HEK293 (cell line): ENCODE data around the gene DGCR2.

Source experiments
- BCL11B ChIP-seq: fragments of 450-650 bp; formaldehyde crosslinking; IDR thresholded peaks from 2 replicates; pipeline ENCODE4 v1.5.1; 2016; ENCODE audit warnings: low read depth, missing biosample characterization, missing genetic modification characterization
- CTCF ChIP-seq: fragments of 450-650 bp; formaldehyde crosslinking; IDR thresholded peaks from 2 replicates; pipeline ENCODE4 v1.5.1; 2016; ENCODE audit warnings: missing biosample characterization, missing genetic modification characterization
- RBAK ChIP-seq: fragments of 450-650 bp; formaldehyde crosslinking; IDR thresholded peaks from 2 replicates; pipeline ENCODE4 v1.5.1; 2016; ENCODE audit warnings: missing biosample characterization, missing genetic modification characterization
- ZBTB21 ChIP-seq: fragments of 450-650 bp; formaldehyde crosslinking; IDR thresholded peaks from 2 replicates; pipeline ENCODE4 v1.5.1; 2017; ENCODE audit warnings: missing biosample characterization, missing genetic modification characterization
- ZFP3 ChIP-seq: fragments of 450-650 bp; formaldehyde crosslinking; IDR thresholded peaks from 2 replicates; pipeline ENCODE4 v1.5.1; 2016; ENCODE audit warnings: low read depth, missing biosample characterization, missing genetic modification characterization
- ZFP37 ChIP-seq: fragments of 450-650 bp; formaldehyde crosslinking; IDR thresholded peaks from 2 replicates; pipeline ENCODE4 v1.5.1; 2016; ENCODE audit warnings: missing biosample characterization, missing genetic modification characterization
- ZNF121 ChIP-seq: fragments of 450-650 bp; formaldehyde crosslinking; IDR thresholded peaks from 2 replicates; pipeline ENCODE4 v1.5.1; 2016; ENCODE audit warnings: missing biosample characterization, missing genetic modification characterization
- ZNF311 ChIP-seq: fragments of 450-650 bp; formaldehyde crosslinking; IDR thresholded peaks from 2 replicates; pipeline ENCODE4 v1.5.1; 2017; ENCODE audit warnings: missing biosample characterization, missing genetic modification characterization, borderline replicate concordance
- ZNF48 ChIP-seq: fragments of 450-650 bp; formaldehyde crosslinking; IDR thresholded peaks from 2 replicates; pipeline ENCODE4 v1.5.1; 2016; ENCODE audit warnings: missing biosample characterization, missing genetic modification characterization
- ZNF76 ChIP-seq: fragments of 450-650 bp; formaldehyde crosslinking; IDR thresholded peaks from 2 replicates; pipeline ENCODE4; 2016; ENCODE audit warnings: low read depth, missing biosample characterization, missing genetic modification characterization, borderline replicate concordance

- TF ChIP-seq BCL11B (tag by site-specific recombination) (no peak), RBAK (tag by site-specific recombination) (no peak), CTCF (tag by site-specific recombination) (peak; percentile 5; the same call in 1 of the 2 replicates), ZNF48 (tag by site-specific recombination) (no peak), ZFP37 (tag by site-specific recombination) (no peak), ZNF311 (tag by site-specific recombination) (no peak), ZFP3 (tag by site-specific recombination) (no peak), ZNF76 (tag by site-specific recombination) (peak; percentile 28; the same call in 1 of the 2 replicates), ZNF121 (tag by site-specific recombination) (no peak), ZBTB21 (tag by site-specific recombination) (no peak)
Observed at GRCh38 chr22:19121631-19122142, 525 bp downstream of the DGCR2 start.
